Measurements from ENCODE around the gene ENTPD1. TPM values are rescaled to one million over a fixed set of nuclear protein-coding genes. Genes with fewer than 3 reads are reported as not detected.
"Not testable (repeated sequence)": the region's sequence is repeated elsewhere in the genome, so short reads cannot be mapped to it uniquely, and the experiment has no call there.

Gene ENTPD1
- total RNA-seq, 1 donor from 2014 or later, result 1.6 TPM

GRCh38 chr10:95728526-95728925 is 27.4 kb upstream of the ENTPD1 start:
- peaks cover 3% of the 10 kb centered on the region for H3K9me3 ChIP-seq (ENCODE audit: low read depth)
- Mint-ChIP-seq H3K36me3 (no peaks in the 10 kb centered on the region), H3K9me3 (peaks cover 17% of the 10 kb centered on the region), H3K27me3 (ENCODE audit: insufficient read depth, low read depth) (peaks cover 7% of the 10 kb centered on the region), H3K4me3 (no peak overlapping the region), H3K27ac (no peak overlapping the region), H3K4me1 (no peaks in the 10 kb centered on the region)
- no peak overlapping the region for H2AFZ ChIP-seq (replicated peaks)
- DNase-seq (ENCODE audit: low spot score), result no peak
- no peak overlapping the region for H3K9ac ChIP-seq
- H3F3A ChIP-seq (ENCODE audit: low read depth), result no peaks in the 10 kb centered on the region
- TF ChIP-seq CTCF (IDR thresholded peaks at IDR 0.05) (no peak), EZH2phosphoT487 (IDR thresholded peaks at IDR 0.05) (no peak), EZH2 (IDR thresholded peaks at IDR 0.05) (no peak)
- no peak overlapping the region for H3K27ac ChIP-seq
- no peak overlapping the region for H3K4me3 ChIP-seq
- no peaks in the 10 kb centered on the region for H3K79me2 ChIP-seq (ENCODE audit: low read depth)
- no peak overlapping the region for H3K4me2 ChIP-seq
- no peaks in the 10 kb centered on the region for H3K27me3 ChIP-seq
- no peaks in the 10 kb centered on the region for H3K4me1 ChIP-seq
- H3K36me3 ChIP-seq, result no peaks in the 10 kb centered on the region
- H4K20me1 ChIP-seq (ENCODE audit: low read depth), result no peaks in the 10 kb centered on the region

- H3K27me3 Mint-ChIP-seq (ENCODE audit: insufficient read depth, low read depth), result peaks cover 6% of the 10 kb centered on the region
- no peak for TF ChIP-seq EZH2phosphoT487 (IDR thresholded peaks at IDR 0.05)
- TF ChIP-seq CTCF (IDR thresholded peaks at IDR 0.05), result no peak
- no peak for TF ChIP-seq EZH2 (IDR thresholded peaks at IDR 0.05)
- H2AFZ ChIP-seq (replicated peaks), result peak overlapping the region; percentile 58
- H3K36me3 ChIP-seq, result no peaks in the 10 kb centered on the region
- H3K27me3 ChIP-seq, result no peaks in the 10 kb centered on the region
- no peaks in the 10 kb centered on the region for H3K79me2 ChIP-seq (ENCODE audit: low read depth)
- H3K9ac ChIP-seq, result no peak overlapping the region
- no peak overlapping the region for H3K4me3 Mint-ChIP-seq
- H3K4me1 Mint-ChIP-seq, result no peaks in the 10 kb centered on the region
- no peaks in the 10 kb centered on the region for H3K36me3 Mint-ChIP-seq
- H3K27ac Mint-ChIP-seq, result no peak overlapping the region
- no peak for DNase-seq (ENCODE audit: low spot score)
- H4K20me1 ChIP-seq (ENCODE audit: low read depth), result no peaks in the 10 kb centered on the region
- no peak overlapping the region for H3K4me3 ChIP-seq
- H3K9me3 ChIP-seq (ENCODE audit: low read depth), result peaks cover 3% of the 10 kb centered on the region
- no peak overlapping the region for H3K27ac ChIP-seq
- H3K4me1 ChIP-seq, result no peaks in the 10 kb centered on the region
- H3K4me2 ChIP-seq, result no peak overlapping the region
- peaks cover 17% of the 10 kb centered on the region for H3K9me3 Mint-ChIP-seq
- H3F3A ChIP-seq (ENCODE audit: low read depth), result no peaks in the 10 kb centered on the region
Observed at GRCh38 chr10:95729323-95730055, 26.5 kb upstream of the ENTPD1 start.

DNA sequence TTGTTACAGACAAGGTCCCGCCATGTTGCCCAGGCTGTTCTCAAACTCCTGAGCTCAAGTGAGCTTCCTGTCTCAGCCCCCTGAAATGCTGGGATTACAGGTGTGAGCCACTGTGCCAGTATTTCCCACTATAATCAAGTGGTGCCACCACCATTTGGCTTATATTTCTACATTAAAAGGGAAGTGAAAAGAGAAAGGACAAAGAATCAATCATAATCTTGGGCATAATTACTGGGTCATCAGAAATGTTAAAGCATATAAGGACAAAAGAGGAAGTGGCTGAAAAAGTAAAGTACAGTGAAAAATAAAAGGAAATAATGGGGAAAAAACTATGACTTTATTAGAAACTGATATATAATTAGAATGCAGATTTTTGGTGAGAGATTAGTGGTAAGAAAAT is 25.7 kb upstream of the ENTPD1 start:
- no peak overlapping the region for H3K27ac Mint-ChIP-seq
- no peak for TF ChIP-seq CTCF (IDR thresholded peaks at IDR 0.05)
- TF ChIP-seq EZH2phosphoT487 (IDR thresholded peaks at IDR 0.05), result no peak
- no peaks in the 10 kb centered on the region for H3K36me3 ChIP-seq
- no peaks in the 10 kb centered on the region for H3K79me2 ChIP-seq (ENCODE audit: low read depth)
- H3K4me3 Mint-ChIP-seq, result no peak overlapping the region
- H3K27ac ChIP-seq, result no peak overlapping the region
- H3K4me1 ChIP-seq, result no peaks in the 10 kb centered on the region
- H3K27me3 Mint-ChIP-seq (ENCODE audit: insufficient read depth, low read depth), result peaks cover 5% of the 10 kb centered on the region
- H3K4me1 Mint-ChIP-seq, result no peaks in the 10 kb centered on the region
- H3K9ac ChIP-seq, result no peak overlapping the region
- H3K36me3 Mint-ChIP-seq, result no peaks in the 10 kb centered on the region
- no peaks in the 10 kb centered on the region for H4K20me1 ChIP-seq (ENCODE audit: low read depth)
- no peak overlapping the region for H3K4me2 ChIP-seq
- H3F3A ChIP-seq (ENCODE audit: low read depth), result no peaks in the 10 kb centered on the region
- peaks cover 16% of the 10 kb centered on the region for H3K9me3 Mint-ChIP-seq
- no peak for DNase-seq (ENCODE audit: low spot score)
- no peaks in the 10 kb centered on the region for H3K27me3 ChIP-seq
- no peak overlapping the region for H3K4me3 ChIP-seq
- H3K9me3 ChIP-seq (ENCODE audit: low read depth), result peaks cover 3% of the 10 kb centered on the region
- no peak overlapping the region for H2AFZ ChIP-seq (replicated peaks)

DNA sequence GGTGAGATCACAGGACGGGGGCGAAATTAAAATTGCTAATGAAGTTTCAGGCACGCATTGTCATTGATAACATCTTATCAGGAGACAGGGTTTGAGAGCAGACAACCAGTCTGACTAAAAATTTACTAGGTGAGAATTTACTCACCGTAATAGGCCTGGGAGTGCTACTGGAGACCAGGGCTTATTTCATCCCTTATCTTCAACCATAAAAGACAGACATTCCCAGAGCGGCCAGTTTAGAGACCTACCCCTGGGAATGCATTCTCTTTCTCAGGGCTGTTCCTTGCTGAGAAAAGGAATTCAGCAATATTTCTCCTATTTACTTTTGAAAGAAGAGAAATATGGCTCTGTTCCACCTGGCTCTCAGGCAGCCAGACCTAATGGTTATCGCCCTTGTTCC is 23.1 kb upstream of the ENTPD1 start:
- not testable (repeated sequence) for H3K4me1 ChIP-seq; H3K36me3 Mint-ChIP-seq; H3K9ac ChIP-seq; H3F3A ChIP-seq (ENCODE audit: low read depth); H3K4me1 Mint-ChIP-seq; H2AFZ ChIP-seq (replicated peaks); H3K27ac ChIP-seq; H3K36me3 ChIP-seq; H3K4me2 ChIP-seq; H3K27ac Mint-ChIP-seq; H3K4me3 Mint-ChIP-seq; DNase-seq (ENCODE audit: low spot score); H3K27me3 Mint-ChIP-seq (ENCODE audit: insufficient read depth, low read depth); H3K9me3 ChIP-seq (ENCODE audit: low read depth); H3K27me3 ChIP-seq; H3K4me3 ChIP-seq; H4K20me1 ChIP-seq (ENCODE audit: low read depth); H3K79me2 ChIP-seq (ENCODE audit: low read depth)
- H3K9me3 Mint-ChIP-seq, result peaks cover 16% of the 10 kb centered on the region

Data from neural progenitor cell (in vitro differentiated cells).